H1 (cell line): Measurements from ENCODE around the gene PSMC3IP. TPM values are rescaled to one million over a fixed set of nuclear protein-coding genes. Genes with fewer than 3 reads are reported as not detected.

Experiments used
- ASH2L ChIP-seq: fragments of 200-600, 300-600 bp; sonication (generic); IDR thresholded peaks from one replicate; pipeline ENCODE4 v1.7.1; 2017; ENCODE audit warnings: low read length
- CHD2 ChIP-seq: IDR thresholded peaks from 2 replicates; pipeline ENCODE4 v1.6.1; 2012; ENCODE audit warnings: low read length, improper control_type of control experiment
- CREB1 ChIP-seq: IDR thresholded peaks from 2 replicates; pipeline ENCODE4 v1.6.1; 2012; ENCODE audit warnings: inconsistent platforms
- CTBP2 ChIP-seq: IDR thresholded peaks from 2 replicates; pipeline ENCODE4 v1.7.0; 2011; ENCODE audit warnings: borderline replicate concordance, mild to moderate bottlenecking, moderate library complexity, mixed read lengths, low read length; ENCODE audit not compliant: insufficient read depth, insufficient read length
- GTF2F1 ChIP-seq: IDR thresholded peaks from 2 replicates; pipeline ENCODE4 v1.6.1; 2012; ENCODE audit warnings: low read depth, low read length, improper control_type of control experiment, borderline replicate concordance
- POLR2A ChIP-seq, 2 experiments: IDR thresholded peaks; 1 replicate in 1 of 2; 2 replicates in 1 of 2; pipeline ENCODE4 v1.6.1; 2011; ENCODE audit warnings: low read depth in 2 of 2, low read length in 2 of 2, mild to moderate bottlenecking in 2 of 2; ENCODE audit errors: control extremely low read depth in 1 of 2
- SP1 ChIP-seq: IDR thresholded peaks from 2 replicates; pipeline ENCODE4 v1.6.1; 2011; ENCODE audit warnings: low read depth, low read length
- TAF7 ChIP-seq: optimal IDR thresholded peaks from 2 replicates; pipeline ENCODE3; 2011; ENCODE audit warnings: low read depth, mild to moderate bottlenecking, inconsistent platforms, low read length, moderate library complexity, borderline replicate concordance
- TBP ChIP-seq: IDR thresholded peaks from 2 replicates; pipeline ENCODE4 v1.6.1; 2011; ENCODE audit warnings: low read depth, low read length, improper control_type of control experiment
- polyA plus RNA-seq, 7 experiments: library from polyadenylated mRNA; depleted of rRNA in 3 of 7; stranded (reverse) in 5 of 7; unstranded in 2 of 7; fragments of >200 nt in 5 of 7; fragments of 200-250 nt in 2 of 7; gene quantifications; 1 replicate in 5 of 7; 2 replicates in 1 of 7; 4 replicates in 1 of 7; pipeline versions ENCODE4 v1.2.1 to v1.2.3, GENCODE V29; 2011 to 2013; ENCODE audit warnings: missing spikeins in 2 of 7, mixed read lengths in 2 of 7
- total RNA-seq: library from RNA; stranded (reverse); fragmentation: NEBNext Ultra II Directional; extraction: Animal tissue kit (Norgen Biotek cat#: 25700); gene quantifications from 2 replicates; pipeline ENCODE4 v1.2.1, GENCODE V29; 2021
- TF ChIP-seq, protein P1 (sequence below), 3 experiments: IDR thresholded peaks; 1 replicate in 2 of 3; 2 replicates in 1 of 3; pipeline versions ENCODE4 v1.5.1 to v1.6.1; 2011; ENCODE audit warnings: low read length in 3 of 3, mild to moderate bottlenecking in 3 of 3, inconsistent platforms in 2 of 3, low read depth in 1 of 3, moderate library complexity in 1 of 3; ENCODE audit not compliant: insufficient read depth in 1 of 3; ENCODE audit errors: control extremely low read depth in 1 of 3
- TF ChIP-seq, protein P2 (sequence below): IDR thresholded peaks from 2 replicates; pipeline ENCODE4 v1.6.1; 2011; ENCODE audit warnings: low read depth, mild to moderate bottlenecking, low read length; ENCODE audit not compliant: insufficient read depth

PSMC3IP gene
- total and polyA plus RNA-seq, 2 of the 8 experiments (the other 6 are each of a cell fraction or from before 2014, with no cell fraction given) = 11.5 to 21.9 TPM

DNA sequence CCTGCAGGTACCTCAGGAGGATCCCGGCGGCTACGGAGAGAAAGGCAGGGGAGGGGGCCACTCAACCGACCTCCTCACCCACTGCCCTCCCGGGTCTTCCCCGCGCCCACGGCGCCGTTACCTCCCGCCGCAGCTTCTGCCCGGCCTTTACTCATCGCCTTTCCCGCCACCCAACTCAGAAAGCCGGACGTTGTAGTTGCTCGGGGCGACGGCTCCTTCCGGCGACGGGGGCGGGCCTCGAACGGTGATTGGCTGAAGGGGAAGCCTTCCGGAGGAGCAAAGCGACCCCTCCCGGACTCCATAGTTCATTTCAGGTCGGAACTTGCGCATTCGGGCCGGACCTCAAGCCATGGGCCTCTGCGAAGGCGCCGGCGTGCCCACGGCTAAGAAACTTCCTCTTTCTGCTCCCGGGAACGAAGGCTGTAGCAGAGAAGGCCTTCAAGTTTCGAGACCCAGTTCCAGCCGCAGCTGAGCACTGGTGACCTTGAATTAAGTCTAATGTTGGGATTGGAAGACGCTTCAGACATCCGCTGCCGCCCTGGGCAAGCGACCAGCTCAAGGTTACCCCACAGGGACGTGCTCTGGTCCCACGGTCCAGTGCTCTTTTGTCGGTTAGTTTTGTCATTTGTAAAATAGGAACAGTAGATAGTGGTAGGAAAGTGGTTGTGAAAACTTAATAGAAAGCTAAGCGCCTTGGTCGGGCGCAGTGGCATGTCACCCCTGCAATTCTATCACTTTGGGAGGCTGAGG lies at the start of gene PSMC3IP (continued):
- TF ChIP-seq GTF2F1 = no peak
- 0 out of 2 replicates have a peak, but pooled peaks have one; percentile 10 for TF ChIP-seq CHD2
- TF ChIP-seq, protein P1, sequence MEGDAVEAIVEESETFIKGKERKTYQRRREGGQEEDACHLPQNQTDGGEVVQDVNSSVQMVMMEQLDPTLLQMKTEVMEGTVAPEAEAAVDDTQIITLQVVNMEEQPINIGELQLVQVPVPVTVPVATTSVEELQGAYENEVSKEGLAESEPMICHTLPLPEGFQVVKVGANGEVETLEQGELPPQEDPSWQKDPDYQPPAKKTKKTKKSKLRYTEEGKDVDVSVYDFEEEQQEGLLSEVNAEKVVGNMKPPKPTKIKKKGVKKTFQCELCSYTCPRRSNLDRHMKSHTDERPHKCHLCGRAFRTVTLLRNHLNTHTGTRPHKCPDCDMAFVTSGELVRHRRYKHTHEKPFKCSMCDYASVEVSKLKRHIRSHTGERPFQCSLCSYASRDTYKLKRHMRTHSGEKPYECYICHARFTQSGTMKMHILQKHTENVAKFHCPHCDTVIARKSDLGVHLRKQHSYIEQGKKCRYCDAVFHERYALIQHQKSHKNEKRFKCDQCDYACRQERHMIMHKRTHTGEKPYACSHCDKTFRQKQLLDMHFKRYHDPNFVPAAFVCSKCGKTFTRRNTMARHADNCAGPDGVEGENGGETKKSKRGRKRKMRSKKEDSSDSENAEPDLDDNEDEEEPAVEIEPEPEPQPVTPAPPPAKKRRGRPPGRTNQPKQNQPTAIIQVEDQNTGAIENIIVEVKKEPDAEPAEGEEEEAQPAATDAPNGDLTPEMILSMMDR (IDR thresholded peaks at IDR 0.05; ENCODE audit: control extremely low read depth in 1 of 3, insufficient read depth in 1 of 3, low read depth in 1 of 3, low read length in 3 of 3) = peak; percentile 44 to 58 (median 57)
- TF ChIP-seq ASH2L = peak; percentile 77
- TF ChIP-seq TAF7 = peak; percentile 68
- TF ChIP-seq POLR2A (IDR thresholded peaks at IDR 0.05; ENCODE audit: control extremely low read depth in 1 of 2, low read depth in 2 of 2, low read length in 2 of 2) = peak; percentile 60 to 76
- TF ChIP-seq, protein P2, sequence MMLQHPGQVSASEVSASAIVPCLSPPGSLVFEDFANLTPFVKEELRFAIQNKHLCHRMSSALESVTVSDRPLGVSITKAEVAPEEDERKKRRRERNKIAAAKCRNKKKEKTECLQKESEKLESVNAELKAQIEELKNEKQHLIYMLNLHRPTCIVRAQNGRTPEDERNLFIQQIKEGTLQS = no peak
- peak; percentile 73 for TF ChIP-seq TBP
- TF ChIP-seq SP1 = peak; percentile 84
- peak; percentile 86 for TF ChIP-seq CREB1
- TF ChIP-seq CTBP2 = peak; percentile 27
